Neural progenitor cell (in vitro differentiated cells): ENCODE results near the gene KCNA10.

ENCODE experiments used
- EZH2 ChIP-seq: fragments of 200-600 bp; sonication (generic); IDR thresholded peaks from 2 replicates; pipeline ENCODE4 v1.6.1; 2017; ENCODE audit warnings: antibody characterized with exemption, mild to moderate bottlenecking, moderate library complexity
- TF ChIP-seq, protein P1 (sequence below): fragments of 200-600 bp; sonication (generic); IDR thresholded peaks from 2 replicates; pipeline ENCODE4 v1.5.1; 2017; ENCODE audit warnings: antibody characterized with exemption, mild to moderate bottlenecking

DNA sequence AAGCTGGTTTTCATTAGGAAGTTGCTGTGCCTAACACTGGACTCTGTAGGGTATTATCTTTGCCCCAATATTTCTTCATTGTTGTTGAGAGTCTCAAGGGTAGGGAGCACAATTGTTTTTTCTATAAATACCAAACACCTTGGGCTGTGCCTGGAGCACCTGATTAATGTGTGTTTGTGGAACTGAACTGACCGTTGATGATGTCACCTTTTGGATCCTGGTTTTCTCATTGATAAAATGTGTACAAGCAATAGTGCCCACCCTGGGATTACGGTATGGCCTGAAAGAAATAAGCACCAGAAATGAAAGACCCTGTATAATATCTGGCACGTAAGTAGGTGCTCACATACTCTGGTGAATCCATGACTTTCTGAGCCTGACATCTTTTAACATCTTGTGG lies 47.9 kb upstream of the KCNA10 start:
- no peak for TF ChIP-seq EZH2
- TF ChIP-seq, protein P1, sequence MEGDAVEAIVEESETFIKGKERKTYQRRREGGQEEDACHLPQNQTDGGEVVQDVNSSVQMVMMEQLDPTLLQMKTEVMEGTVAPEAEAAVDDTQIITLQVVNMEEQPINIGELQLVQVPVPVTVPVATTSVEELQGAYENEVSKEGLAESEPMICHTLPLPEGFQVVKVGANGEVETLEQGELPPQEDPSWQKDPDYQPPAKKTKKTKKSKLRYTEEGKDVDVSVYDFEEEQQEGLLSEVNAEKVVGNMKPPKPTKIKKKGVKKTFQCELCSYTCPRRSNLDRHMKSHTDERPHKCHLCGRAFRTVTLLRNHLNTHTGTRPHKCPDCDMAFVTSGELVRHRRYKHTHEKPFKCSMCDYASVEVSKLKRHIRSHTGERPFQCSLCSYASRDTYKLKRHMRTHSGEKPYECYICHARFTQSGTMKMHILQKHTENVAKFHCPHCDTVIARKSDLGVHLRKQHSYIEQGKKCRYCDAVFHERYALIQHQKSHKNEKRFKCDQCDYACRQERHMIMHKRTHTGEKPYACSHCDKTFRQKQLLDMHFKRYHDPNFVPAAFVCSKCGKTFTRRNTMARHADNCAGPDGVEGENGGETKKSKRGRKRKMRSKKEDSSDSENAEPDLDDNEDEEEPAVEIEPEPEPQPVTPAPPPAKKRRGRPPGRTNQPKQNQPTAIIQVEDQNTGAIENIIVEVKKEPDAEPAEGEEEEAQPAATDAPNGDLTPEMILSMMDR: no peak
